DND-41 (cell line): ENCODE data around the gene CCDC144A.

Source experiments
- CTCF ChIP-seq: IDR thresholded peaks from 2 replicates; pipeline ENCODE4 v1.5.1; 2012; ENCODE audit warnings: borderline replicate concordance, low read length, moderate library complexity, mild to moderate bottlenecking; ENCODE audit not compliant: poor library complexity, severe bottlenecking; ENCODE audit errors: extremely low read depth
- EZH2 ChIP-seq: IDR thresholded peaks from 3 replicates; pipeline ENCODE4 v1.6.1; 2012; ENCODE audit warnings: borderline replicate concordance, low read depth, mild to moderate bottlenecking, moderate library complexity, low read length, inconsistent platforms; ENCODE audit not compliant: severe bottlenecking

DNA sequence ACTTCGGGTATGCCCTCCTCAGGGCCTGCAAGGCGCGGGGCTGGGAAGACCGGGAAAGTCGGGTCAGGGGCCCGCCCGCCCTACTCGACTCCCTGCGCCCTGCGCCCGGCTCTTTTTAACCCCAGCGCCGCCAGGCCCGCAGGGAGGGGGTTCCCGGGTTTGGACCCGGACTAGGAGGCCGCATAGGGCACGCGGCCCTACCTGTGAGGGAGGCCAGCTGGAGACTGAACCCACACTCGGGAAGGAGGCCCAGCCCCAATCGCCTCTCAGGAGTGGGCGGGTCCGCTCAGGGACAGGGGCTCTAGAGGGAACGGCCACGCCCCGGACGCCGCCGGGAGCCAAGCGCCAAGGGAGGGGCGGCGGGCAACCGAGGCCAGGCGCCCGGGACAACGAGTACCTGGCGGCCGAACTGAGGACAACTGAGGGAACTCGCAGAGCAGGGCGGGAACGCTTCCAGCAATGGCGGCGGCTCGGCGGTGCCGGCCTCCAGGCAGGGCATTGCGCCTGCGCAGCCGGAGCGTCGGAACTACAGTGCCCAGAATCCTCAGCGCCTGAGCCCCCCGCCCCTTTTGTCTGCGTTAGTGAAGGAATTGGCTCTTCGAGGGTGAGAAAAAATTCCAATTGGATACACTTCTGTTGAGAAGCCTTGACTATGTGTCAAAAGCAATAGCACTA lies 36.5 kb upstream of the CCDC144A start, which contains the start of gene ZNF624:
- no peak for TF ChIP-seq CTCF
- no peak for TF ChIP-seq EZH2
